Upper lobe of left lung (tissue), 4 donors: ENCODE measurements around the gene COL17A1.

ENCODE experiments used
- POLR2A ChIP-seq, 4 donors: fragments of 450-650 bp; IDR thresholded peaks; one replicate each; pipeline ENCODE4 v1.5.1; 2016 to 2017; ENCODE audit warnings: antibody characterized with exemption in 4 of 4, mild to moderate bottlenecking in 2 of 4
- POLR2AphosphoS5 ChIP-seq, 2 donors: sonication (generic); formaldehyde crosslinking; IDR thresholded peaks; one replicate each; pipeline ENCODE4 v1.5.1; 2017; ENCODE audit warnings: antibody characterized with exemption in 2 of 2
- TF ChIP-seq, protein P1 (sequence below), 6 experiments: fragments of 450-650 bp in 4 of 6; fragments of 200-600 bp in 2 of 6; sonication (generic) in 2 of 6; IDR thresholded peaks; one replicate each; pipeline ENCODE4 v1.5.1; 2016 to 2019; ENCODE audit warnings: antibody characterized with exemption in 6 of 6

DNA sequence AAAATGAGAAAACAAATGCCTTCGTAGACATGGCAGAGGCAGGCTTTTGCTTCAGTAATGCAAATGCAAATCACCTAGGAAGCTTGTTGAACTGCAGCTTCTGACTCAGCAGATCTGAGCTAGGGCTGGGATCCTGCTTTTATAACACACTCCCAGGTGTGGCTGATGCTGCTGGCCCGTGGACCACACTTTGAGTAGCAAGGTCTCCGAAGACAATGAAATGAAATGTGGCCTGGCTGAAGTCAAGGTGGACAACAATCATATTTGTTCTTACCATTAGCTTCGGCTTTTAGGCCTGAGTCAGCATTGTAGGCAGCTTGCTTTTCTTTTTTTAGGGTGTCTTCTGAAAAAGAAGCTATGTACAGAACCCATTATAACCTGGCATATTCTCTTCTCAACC, 26.3 kb downstream of the COL17A1 start:
- TF ChIP-seq, protein P1, sequence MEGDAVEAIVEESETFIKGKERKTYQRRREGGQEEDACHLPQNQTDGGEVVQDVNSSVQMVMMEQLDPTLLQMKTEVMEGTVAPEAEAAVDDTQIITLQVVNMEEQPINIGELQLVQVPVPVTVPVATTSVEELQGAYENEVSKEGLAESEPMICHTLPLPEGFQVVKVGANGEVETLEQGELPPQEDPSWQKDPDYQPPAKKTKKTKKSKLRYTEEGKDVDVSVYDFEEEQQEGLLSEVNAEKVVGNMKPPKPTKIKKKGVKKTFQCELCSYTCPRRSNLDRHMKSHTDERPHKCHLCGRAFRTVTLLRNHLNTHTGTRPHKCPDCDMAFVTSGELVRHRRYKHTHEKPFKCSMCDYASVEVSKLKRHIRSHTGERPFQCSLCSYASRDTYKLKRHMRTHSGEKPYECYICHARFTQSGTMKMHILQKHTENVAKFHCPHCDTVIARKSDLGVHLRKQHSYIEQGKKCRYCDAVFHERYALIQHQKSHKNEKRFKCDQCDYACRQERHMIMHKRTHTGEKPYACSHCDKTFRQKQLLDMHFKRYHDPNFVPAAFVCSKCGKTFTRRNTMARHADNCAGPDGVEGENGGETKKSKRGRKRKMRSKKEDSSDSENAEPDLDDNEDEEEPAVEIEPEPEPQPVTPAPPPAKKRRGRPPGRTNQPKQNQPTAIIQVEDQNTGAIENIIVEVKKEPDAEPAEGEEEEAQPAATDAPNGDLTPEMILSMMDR (IDR thresholded peaks at IDR 0.05), result no peak
- TF ChIP-seq POLR2A (IDR thresholded peaks at IDR 0.05) (no peak), POLR2AphosphoS5 (IDR thresholded peaks at IDR 0.05) (no peak)
